Caco-2 (cell line): ENCODE results near the gene NOM1. TPM values are rescaled to one million over a fixed set of nuclear protein-coding genes. Genes with fewer than 3 reads are reported as not detected.

Source experiments
- BruUV-seq: library from RNA; stranded (reverse); fragments of 400-500 nt; replicated peaks from 2 replicates; lab custom pipeline; 2021; lab: Mats Ljungman, UMichigan
- CTCF ChIA-PET: fragments of 300-600 bp; sonication (Branson Sonifier 250); formaldehyde crosslinking; loops from one replicate; lab custom pipeline; 2022; ENCODE audit warnings: antibody characterized with exemption; lab: Charles Lee
- POLR2A ChIA-PET: fragments of 300-600 bp; sonication (Branson Sonifier 250); formaldehyde crosslinking; loops from one replicate; lab custom pipeline; 2022; ENCODE audit warnings: antibody characterized with exemption; lab: Charles Lee
- DNase-seq, 2 experiments: peaks; one replicate each; pipeline versions ENCODE4 v3.0.0 to v3.0.0-alpha.2; 2020 to 2022
- H3K27me3 ChIP-seq: replicated peaks from 2 replicates; pipeline ENCODE4 v1.6.0; 2011; ENCODE audit warnings: low read length; ENCODE audit not compliant: control insufficient read depth, insufficient read depth
- H3K36me3 ChIP-seq: 2 replicates; pipeline ENCODE4 v1.5.1; 2011; ENCODE audit warnings: low read length; ENCODE audit not compliant: control insufficient read depth, insufficient read depth
- H3K4me1 ChIP-seq: fragments of 250-450 bp; sonication (Bioruptor Pico); 2 replicates; pipeline ENCODE4 v1.5.1; 2020; ENCODE audit warnings: mild to moderate bottlenecking
- H3K4me3 ChIP-seq: 2 replicates; pipeline ENCODE4 v1.5.1; 2011; ENCODE audit warnings: low read depth, mild to moderate bottlenecking, control low read depth, low read length
- H3K9me3 ChIP-seq: fragments of 250-450 bp; sonication (Bioruptor Pico); 2 replicates; pipeline ENCODE4 v1.5.1; 2020; ENCODE audit warnings: mild to moderate bottlenecking, moderate library complexity
- H3K27ac Mint-ChIP-seq: one replicate; pipeline ENCODE4 v1.8.0; 2022; ENCODE audit warnings: mixed read lengths; ENCODE audit not compliant: unreplicated experiment
- H3K27me3 Mint-ChIP-seq: one replicate; pipeline ENCODE4 v1.8.0; 2022; ENCODE audit warnings: mixed read lengths; ENCODE audit not compliant: insufficient read depth, unreplicated experiment
- H3K36me3 Mint-ChIP-seq: one replicate; pipeline ENCODE4 v1.8.0; 2022; ENCODE audit warnings: mild to moderate bottlenecking, mixed read lengths; ENCODE audit not compliant: insufficient read depth, unreplicated experiment
- H3K4me1 Mint-ChIP-seq: one replicate; pipeline ENCODE4 v1.8.0; 2022; ENCODE audit warnings: low read depth, mixed read lengths; ENCODE audit not compliant: unreplicated experiment
- H3K4me3 Mint-ChIP-seq: one replicate; pipeline ENCODE4 v1.8.0; 2022; ENCODE audit warnings: mild to moderate bottlenecking, moderate library complexity, mixed read lengths; ENCODE audit not compliant: unreplicated experiment
- H3K9me3 Mint-ChIP-seq: one replicate; pipeline ENCODE4 v1.8.0; 2022; ENCODE audit warnings: mixed read lengths; ENCODE audit not compliant: unreplicated experiment
- intact Hi-C: fragments of 100-400 bp; cut with micrococcal nuclease; formaldehyde crosslinking; loops from one replicate; pipeline ENCODE4 v1.10.0; 2022; ENCODE audit not compliant: unreplicated experiment
- total RNA-seq: library from RNA; stranded (reverse); gene quantifications from 2 replicates; pipeline ENCODE4 v1.2.3, GENCODE V29; 2022
- TF ChIP-seq, protein P1 (sequence below), 2 experiments: fragments of 200-600 bp in 1 of 2; IDR thresholded peaks; 1 replicate in 1 of 2; 2 replicates in 1 of 2; pipeline versions ENCODE4 v1.5.1 to v1.8.0; 2011 to 2022; ENCODE audit warnings: antibody characterized with exemption in 1 of 2, control low read depth in 1 of 2, inconsistent platforms in 1 of 2, low read depth in 1 of 2, low read length in 1 of 2, mild to moderate bottlenecking in 1 of 2, moderate library complexity in 1 of 2; ENCODE audit not compliant: insufficient read depth in 1 of 2, severe bottlenecking in 1 of 2, unreplicated experiment in 1 of 2

Gene NOM1
- total RNA-seq, 1 experiment from 2014 or later, result 37.7 TPM

DNA sequence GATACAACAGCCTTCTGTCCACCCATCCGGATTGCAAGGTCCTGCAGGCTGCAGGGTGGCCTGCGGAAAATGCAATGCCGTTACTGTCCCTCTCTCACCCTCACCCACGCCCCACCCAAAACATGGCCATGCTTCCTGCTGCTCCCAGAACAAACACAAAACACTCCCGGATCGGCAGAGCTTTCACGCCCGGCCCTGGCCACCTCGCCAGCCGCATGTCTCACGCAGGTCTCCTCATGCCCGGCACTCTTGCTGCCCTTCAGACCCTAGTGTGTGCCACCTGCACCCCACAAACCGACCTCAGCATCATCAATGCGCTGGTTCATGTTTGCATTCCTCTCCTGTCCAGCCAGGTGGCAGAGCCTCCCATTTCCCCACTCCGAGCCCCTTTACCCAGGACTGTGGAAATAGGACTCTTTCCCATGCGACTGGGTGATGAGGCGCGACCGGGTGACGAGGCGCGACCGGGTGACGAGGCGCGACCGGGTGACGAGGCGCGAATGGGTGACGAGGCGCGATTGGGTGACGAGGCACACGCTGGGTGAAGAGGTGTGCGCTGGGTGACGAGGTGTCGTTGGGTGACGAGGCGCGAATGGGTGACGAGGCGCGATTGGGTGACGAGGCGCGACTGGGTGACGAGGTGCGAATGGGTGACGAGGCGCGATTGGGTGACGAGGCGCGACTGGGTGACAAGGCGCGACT, 8.9 kb upstream of the NOM1 start:
- DNase-seq, result no peak
- POLR2A ChIA-PET, result no interaction called here
- Histone ChIP-seq H3K4me3 (no peak overlapping the region), H3K4me1 (no peaks in the 10 kb centered on the region), H3K36me3 (no peaks in the 10 kb centered on the region), H3K9me3 (peaks cover 5% of the 10 kb centered on the region), H3K27me3 (no peaks in the 10 kb centered on the region)
- intact Hi-C loops, result no loop called here
- Mint-ChIP-seq H3K9me3 (no peaks in the 10 kb centered on the region), H3K27me3 (peaks cover 5% of the 10 kb centered on the region), H3K4me1 (no peaks in the 10 kb centered on the region), H3K27ac (no peak overlapping the region), H3K36me3 (peaks cover 5% of the 10 kb centered on the region), H3K4me3 (no peak overlapping the region)
- no TSS peak for BruUV-seq
- TF ChIP-seq, protein P1, sequence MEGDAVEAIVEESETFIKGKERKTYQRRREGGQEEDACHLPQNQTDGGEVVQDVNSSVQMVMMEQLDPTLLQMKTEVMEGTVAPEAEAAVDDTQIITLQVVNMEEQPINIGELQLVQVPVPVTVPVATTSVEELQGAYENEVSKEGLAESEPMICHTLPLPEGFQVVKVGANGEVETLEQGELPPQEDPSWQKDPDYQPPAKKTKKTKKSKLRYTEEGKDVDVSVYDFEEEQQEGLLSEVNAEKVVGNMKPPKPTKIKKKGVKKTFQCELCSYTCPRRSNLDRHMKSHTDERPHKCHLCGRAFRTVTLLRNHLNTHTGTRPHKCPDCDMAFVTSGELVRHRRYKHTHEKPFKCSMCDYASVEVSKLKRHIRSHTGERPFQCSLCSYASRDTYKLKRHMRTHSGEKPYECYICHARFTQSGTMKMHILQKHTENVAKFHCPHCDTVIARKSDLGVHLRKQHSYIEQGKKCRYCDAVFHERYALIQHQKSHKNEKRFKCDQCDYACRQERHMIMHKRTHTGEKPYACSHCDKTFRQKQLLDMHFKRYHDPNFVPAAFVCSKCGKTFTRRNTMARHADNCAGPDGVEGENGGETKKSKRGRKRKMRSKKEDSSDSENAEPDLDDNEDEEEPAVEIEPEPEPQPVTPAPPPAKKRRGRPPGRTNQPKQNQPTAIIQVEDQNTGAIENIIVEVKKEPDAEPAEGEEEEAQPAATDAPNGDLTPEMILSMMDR (IDR thresholded peaks at IDR 0.05; ENCODE audit: insufficient read depth in 1 of 2, low read depth in 1 of 2, low read length in 1 of 2, severe bottlenecking in 1 of 2, unreplicated experiment in 1 of 2), result no peak
- CTCF ChIA-PET, result no interaction called here

DNA sequence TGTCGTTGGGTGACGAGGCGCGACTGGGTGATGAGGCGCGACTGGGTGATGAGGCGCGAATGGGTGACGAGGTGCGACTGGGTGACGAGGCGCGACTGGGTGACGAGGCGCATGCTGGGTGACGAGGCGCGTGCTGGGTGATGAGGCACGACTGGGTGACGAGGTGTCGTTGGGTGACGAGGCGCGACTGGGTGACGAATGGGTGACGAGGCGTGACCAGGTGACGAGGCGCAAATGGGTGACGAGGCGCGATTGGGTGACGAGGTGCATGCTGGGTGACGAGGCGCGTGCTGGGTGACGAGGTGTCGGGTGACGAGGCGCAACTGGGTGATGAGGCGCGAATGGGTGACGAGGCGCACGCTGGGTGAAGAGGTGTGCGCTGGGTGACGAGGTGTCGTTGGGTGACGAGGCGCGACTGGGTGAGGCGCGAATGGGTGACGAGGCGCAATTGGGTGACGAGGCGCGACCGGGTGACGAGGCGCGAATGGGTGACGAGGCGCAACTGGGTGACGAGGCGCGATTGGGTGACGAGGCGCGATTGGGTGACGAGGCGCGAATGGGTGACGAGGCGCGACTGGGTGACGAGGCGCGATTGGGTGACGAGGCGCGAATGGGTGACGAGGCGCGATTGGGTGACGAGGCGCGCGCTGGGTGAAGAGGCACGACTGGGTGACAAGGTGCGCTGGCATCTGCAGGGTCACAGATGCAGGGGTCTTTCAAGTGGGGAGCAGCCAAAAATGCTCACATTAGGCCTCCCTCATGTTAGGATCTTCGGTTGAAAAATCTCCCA, 7.9 kb upstream of the NOM1 start:
- TF ChIP-seq, protein P1 (IDR thresholded peaks at IDR 0.05; ENCODE audit: insufficient read depth in 1 of 2, low read depth in 1 of 2, low read length in 1 of 2, severe bottlenecking in 1 of 2, unreplicated experiment in 1 of 2), result no peak
- peaks cover 5% of the 10 kb centered on the region for H3K36me3 Mint-ChIP-seq
- no peaks in the 10 kb centered on the region for H3K9me3 Mint-ChIP-seq
- Histone ChIP-seq H3K4me3 (no peak overlapping the region), H3K27me3 (no peaks in the 10 kb centered on the region), H3K4me1 (no peaks in the 10 kb centered on the region), H3K36me3 (no peaks in the 10 kb centered on the region), H3K9me3 (peaks cover 5% of the 10 kb centered on the region)
- no peak for DNase-seq
- H3K27ac Mint-ChIP-seq, result no peak overlapping the region
- H3K4me3 Mint-ChIP-seq, result no peak overlapping the region
- peaks cover 5% of the 10 kb centered on the region for H3K27me3 Mint-ChIP-seq
- H3K4me1 Mint-ChIP-seq, result no peaks in the 10 kb centered on the region
- CTCF ChIA-PET, result no interaction called here
- BruUV-seq, result no TSS peak
- POLR2A ChIA-PET, result no interaction called here
- intact Hi-C loops, result no loop called here

DNA sequence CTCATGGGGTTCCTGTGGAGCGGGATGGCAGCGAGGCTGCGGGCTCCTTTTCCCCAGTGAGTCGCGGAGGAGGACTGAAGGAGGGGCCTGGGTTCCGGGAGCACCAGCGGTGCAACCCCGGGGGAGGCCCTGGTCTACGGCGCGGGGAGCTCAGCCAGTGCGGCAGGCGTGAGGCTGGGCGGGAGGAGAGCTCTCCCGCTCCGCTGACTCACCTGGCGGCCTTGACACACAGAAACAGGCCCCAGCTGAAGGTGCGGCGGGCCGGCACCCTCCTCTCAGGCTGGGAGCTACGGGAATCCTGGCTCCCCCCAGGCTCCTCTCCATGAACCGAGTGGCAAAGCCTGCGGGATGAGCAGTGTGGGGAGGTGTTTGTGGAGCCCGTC, 6.8 kb upstream of the NOM1 start:
- peaks cover 8% of the 10 kb centered on the region for H3K27me3 Mint-ChIP-seq
- TF ChIP-seq, protein P1 (IDR thresholded peaks at IDR 0.05; ENCODE audit: insufficient read depth in 1 of 2, low read depth in 1 of 2, low read length in 1 of 2, severe bottlenecking in 1 of 2, unreplicated experiment in 1 of 2), result no peak
- POLR2A ChIA-PET, result no interaction called here
- DNase-seq, result no peak
- H3K27me3 ChIP-seq, result no peaks in the 10 kb centered on the region
- no TSS peak for BruUV-seq
- H3K9me3 ChIP-seq, result peaks cover 5% of the 10 kb centered on the region
- peaks cover 11% of the 10 kb centered on the region for H3K36me3 Mint-ChIP-seq
- no peak overlapping the region for H3K4me3 Mint-ChIP-seq
- no peak overlapping the region for H3K4me3 ChIP-seq
- no peaks in the 10 kb centered on the region for H3K9me3 Mint-ChIP-seq
- intact Hi-C loops, result no loop called here
- no peaks in the 10 kb centered on the region for H3K4me1 ChIP-seq
- H3K4me1 Mint-ChIP-seq, result peaks cover 6% of the 10 kb centered on the region
- H3K36me3 ChIP-seq, result no peaks in the 10 kb centered on the region
- H3K27ac Mint-ChIP-seq, result no peak overlapping the region
- CTCF ChIA-PET, result no interaction called here
